HG02610 (cell line): ENCODE measurements around the gene SEC31A.
A peak's percentile ranks its signal among the peaks of the same experiment; 100 is the strongest.

Experiments
- ATAC-seq: cut with Tn5 transposase; IDR thresholded peaks from one replicate; pipeline ENCODE4 v1.9.1; 2021; ENCODE audit warnings: mild to moderate bottlenecking, moderate library complexity; ENCODE audit not compliant: unreplicated experiment

SEC31A gene

DNA sequence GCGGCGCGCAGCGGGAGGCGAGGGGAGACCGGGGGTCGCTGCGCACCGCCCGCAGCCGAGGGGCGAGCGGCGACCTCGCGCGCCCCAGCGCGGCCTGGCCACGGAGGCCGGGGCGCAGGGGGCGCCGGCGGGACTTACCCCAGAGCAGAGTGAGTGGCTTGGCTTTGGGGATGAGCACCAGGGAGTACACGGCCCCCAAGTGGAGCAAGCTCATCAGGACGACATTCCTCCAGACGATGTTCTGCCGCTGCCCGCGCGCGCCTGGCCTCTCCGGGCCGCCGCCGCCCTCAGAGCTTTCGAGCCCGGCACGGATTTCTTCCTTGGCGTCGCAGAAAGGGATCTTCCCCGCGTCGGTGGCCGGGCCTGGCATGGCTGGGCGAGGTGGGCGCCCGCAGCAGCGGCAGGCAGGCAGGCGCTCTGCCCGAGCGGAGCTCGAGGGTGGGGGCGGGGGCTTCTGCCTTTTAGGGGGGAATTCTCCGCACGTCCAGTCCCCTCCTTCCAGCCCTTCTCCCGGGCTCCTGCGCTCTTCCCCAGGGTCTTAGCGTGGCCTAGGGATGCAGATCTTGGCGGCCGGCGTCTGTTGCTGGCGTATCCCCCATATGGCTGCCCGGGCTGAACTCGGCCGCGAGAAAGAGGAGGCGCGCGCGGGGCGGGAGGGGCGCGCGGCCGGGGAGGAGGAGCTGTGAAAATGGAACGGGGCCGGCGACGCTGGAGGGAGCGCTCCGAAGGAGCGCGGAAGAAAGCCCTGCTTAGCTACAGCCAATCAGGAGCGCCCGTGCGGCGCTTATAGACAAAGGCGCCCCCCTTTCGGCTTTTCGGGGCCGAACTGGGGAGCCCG, 92.6 kb downstream of the SEC31A start, which contains the start of gene SCD5:
TSS of gene SCD5 (minus strand) at position 629 of the 838 bp plus-strand sequence. CDS start at position 370, 259 bp downstream.
- peak; percentile 91 for ATAC-seq

DNA sequence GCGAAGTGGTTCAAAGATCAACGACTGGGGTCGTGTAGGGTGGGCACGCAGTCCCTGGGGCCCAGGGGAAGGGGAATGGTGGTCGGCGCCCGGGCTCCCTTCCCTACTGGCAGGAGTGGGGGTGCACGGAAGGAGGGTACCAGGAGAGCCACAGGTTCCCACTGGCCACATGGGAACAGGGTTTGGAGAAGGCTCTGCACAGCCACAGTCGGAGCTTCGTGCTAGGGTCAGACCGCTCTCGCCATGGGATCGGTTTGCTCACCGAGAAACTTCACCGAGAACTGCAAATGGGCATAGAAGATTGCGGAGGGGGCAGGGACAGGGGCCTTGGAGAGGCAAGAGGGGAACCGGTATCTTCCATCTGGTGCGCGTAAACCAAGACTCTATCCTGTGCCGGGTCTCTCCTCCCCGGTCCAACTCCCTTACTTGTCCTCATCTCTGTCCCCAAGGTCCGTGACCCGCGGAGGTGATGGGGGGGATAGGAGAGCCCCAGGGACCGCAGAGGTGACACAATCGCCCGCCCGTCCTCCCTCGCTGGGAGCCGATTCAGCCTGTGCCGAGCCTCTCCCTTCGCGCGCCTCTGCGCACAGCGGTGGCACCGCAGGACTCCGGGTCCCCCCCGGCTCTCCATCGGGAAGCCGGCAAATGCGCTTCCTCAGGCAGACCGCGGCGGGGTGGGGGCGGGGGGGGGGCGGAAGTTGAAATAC, 93.4 kb downstream of the SEC31A start:
- ATAC-seq = no peak

DNA sequence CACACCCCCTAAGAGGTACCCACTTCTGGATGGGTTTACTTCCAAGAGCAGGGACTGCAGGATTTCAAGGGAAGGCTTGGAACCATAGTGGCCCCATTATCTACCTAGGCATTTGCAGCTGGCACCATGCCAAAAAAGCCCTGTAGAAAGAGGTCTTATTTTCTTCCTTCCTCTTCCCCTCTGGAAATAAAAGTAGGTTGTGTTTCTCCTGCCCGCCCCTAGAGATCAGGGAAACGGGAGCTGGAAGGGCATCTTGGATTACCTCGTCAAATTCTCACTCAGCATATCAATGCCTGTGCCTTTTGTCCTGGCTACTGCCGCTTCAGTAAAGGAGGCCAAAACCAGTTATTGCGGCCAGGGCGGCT, 93.9 kb downstream of the SEC31A start:
- ATAC-seq = no peak

DNA sequence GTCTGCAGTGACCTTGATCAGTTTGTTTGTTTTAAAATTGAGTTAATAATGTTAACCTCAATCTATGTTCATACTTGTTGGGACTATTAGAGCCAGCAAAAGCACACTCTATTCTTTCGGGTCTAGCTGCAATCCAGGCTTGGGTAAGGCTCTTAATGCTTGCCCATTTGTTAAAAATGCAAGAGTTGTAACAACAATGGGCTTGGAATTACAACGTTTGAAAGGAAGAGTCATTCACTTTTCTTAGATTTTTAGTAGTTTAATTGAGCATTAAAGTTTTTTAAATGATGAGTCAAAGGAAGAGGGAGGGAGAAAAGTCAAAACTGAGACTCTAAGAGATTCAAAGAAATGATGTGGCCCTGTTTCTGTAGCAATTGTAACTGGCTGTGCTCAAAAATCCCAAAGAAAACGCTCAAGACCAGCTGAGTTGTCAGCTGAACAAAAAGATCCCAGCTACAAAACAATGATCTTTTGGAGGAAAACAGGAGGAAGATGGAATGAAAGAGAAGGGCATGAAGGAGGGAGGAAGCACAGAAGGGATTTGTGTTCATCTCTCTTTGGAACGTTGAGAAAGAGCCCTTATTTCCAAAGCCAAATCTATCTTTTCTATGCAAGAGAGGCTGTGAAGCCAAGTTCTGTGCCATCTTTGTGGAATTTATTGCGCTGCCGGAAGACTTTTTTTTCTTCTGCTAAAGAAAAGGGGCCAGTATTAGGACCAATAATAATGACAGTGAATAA, 97.9 kb downstream of the SEC31A start:
- no peak for ATAC-seq

DNA sequence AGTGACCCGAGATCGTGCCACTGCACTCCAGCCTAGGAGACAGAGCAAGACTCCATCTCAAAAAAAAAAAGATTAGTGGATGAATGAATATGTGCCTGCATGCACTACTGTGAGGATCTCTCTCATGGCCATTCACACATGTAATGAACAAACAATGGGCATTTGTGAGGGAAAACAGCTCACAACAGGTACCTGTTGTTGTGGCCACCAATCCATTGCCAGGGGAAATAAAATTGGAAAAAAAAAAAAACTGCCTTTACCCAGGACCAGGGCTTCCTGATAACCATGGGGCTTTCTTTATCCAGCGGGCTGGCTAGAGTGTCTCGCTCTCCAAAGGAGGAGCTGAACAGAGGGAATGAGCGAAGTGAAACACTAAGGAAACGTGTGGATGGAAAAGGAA, 99.8 kb downstream of the SEC31A start:
- no peak for ATAC-seq

DNA sequence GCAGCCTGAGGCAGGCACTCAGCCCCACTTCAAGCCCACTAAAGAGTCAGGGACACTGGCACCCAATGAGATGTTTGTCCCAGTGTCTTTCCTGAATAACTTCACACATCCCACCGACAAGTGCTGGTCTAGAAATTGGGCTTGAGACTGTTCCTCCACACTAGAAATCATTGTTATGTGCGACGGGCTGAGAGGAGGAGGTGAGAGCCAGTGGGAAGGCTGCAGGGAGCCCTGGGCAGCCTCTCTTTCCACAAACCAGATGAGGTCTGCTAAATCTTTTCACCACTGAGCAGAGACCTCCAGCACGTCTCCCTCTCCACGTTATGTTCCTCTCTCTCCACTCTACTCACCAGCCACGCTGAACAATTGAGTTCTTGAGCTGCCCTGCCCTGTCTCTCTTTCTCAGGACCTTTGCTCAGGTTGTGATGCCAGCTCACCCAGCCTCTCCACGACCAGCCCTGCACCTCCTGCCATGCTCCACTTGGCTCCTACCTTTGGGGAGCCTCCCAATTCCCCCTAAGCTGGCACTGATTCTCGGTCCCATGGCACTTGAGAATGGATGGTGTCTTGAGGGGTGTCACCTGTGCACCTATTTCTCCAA, 100.8 kb downstream of the SEC31A start:
- ATAC-seq = no peak

DNA sequence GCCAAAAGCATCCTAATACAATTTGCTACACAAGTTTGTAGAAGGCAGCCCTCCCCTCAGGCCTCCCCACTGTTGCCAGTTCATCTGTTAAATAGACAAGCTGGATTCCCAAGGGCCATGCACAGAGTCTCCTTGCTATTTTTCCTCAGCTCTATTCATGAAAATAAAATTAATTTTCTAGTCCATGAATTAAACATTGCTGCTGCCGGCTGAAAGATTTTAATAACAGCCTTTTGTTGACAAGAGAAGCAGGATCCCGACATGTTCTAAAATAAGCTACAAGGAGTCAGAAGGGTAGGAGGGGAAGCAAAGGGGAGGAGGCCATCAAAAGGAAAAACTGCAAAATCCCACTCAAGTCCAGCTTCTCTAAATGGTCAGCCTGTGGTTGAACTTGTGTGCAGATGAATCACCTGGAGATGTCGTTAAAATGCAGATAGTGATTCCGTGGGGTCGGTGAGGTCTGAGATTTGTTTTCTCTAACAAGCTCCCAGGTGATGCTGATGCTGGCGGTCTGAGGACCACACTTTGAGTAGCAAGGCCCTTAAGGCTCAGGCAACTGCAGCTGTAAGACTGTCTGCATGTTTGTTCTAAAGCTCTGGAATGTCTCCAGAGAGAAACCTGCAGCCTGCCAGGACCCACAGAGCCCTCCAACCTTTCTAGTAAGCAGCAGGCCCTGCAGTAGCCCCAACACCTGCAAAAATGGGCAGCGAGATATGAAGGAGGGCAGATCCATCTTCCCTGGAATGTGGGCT, 101.8 kb downstream of the SEC31A start:
- ATAC-seq = no peak

DNA sequence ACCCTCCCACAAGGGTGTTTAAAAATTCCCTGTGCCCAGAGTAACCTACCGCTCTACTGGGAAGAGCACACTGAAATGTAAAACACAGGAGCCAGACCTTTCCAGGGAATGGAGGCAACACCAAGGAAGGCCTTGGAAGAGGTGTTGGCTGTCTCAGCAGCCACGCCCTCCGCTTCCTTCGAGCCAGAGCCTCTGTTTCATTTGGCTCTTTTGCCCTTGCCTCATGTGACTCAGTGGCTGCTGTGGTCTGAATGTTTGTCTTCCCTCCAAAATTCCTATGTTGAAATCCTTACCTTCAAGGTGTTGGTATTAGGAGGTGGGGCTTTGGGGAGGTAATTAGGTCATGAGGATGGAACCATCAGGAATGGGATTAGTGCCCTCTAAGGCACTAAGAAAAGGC, 103.6 kb downstream of the SEC31A start:
- ATAC-seq = no peak

DNA sequence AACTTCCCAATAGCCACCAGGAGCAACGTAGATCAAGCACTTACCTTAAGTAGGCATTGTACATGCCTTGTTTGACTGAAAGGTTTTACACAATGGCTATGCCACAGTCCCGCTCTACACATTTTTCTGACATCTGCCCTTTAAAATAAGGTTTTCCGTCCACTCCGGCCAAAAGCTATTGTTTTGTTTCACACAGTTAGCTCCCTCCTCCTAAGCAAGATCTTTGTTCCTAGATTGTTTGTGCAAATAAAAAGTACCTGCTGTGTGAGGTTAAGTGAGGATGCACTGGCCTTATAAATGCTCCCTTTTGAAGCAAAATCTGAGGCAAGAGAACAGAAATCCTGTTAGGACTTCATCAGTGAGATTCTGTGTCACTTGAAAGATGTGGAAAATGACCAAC, 104.1 kb downstream of the SEC31A start:
- ATAC-seq = no peak

DNA sequence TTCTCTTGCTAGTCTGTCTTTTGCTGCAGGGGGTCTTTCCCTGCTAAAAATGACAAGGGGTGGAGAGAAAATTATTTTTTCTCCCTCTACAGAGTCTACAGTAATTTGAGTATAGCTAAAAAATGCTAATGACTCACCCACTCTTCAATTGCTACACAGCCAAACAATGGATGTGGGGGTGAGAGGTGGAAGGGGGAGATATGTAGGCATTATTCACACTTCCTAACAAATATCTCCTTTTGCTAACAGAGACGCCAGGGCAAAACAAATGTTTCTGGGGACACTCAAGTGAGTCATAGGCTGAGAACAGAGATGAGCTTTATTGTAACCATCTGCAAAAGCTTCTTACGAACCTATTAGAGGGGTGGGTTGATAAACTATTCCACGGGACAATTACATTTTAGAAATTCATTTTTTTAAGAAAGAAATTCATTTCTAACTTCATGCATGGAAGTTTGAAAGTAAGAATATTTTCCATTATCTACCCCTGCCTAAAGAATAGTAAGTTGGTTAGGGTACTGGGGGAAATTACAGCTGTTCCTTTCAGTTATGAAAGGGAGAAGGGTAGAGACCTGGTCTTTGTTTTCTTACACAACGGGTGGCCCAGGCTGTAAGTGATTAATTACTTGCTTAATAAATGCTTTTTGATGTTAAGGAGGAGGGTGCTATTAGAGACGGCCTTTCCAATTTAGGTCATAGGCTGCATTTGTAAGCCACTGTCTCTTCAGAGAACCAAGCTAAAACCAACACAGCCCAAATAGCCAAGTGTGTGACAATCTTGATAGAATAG, 105.1 kb downstream of the SEC31A start:
- no peak for ATAC-seq

DNA sequence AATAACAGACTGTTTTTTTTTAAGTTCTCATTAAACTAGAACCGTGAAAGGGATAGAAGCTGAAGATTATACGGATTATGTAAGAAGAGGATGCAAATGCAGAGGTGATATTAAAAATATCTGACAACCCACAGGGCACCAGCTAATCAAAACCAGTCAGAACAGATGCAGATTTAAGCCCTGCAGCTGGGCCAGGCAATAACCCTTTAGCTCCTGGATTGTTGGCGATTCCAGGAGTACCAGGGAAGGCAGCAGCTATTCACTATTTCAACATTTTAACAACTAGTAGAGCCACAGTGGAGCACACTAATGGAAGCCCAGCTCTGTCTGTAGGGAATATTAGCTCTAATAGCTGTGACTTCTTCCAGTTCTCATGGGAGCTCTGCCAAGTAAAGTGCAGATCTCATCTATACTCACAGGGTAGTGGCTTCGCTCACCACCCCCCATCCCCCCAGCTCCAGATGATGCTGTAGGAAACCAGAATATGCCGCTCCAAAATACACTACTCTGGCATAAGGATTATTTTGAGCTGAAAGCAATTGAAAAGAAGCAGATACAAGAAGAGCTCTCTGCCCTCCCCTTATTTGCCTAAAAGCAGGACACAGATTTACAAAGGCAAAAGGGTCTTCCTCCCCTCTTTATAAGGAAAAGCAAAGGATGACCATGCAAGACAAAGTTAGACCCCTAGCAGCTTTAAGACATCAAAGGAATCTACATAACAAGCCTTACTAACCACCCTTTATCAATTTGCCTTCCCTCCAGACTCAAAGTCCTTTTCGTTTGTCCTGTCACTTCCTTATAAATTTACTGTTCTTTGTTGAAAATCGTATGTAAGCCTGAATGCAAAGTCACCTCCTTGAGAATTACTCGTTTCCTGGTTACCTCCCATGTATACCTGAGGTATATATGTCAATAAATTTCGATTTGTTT, 106.0 kb downstream of the SEC31A start:
- no peak for ATAC-seq

DNA sequence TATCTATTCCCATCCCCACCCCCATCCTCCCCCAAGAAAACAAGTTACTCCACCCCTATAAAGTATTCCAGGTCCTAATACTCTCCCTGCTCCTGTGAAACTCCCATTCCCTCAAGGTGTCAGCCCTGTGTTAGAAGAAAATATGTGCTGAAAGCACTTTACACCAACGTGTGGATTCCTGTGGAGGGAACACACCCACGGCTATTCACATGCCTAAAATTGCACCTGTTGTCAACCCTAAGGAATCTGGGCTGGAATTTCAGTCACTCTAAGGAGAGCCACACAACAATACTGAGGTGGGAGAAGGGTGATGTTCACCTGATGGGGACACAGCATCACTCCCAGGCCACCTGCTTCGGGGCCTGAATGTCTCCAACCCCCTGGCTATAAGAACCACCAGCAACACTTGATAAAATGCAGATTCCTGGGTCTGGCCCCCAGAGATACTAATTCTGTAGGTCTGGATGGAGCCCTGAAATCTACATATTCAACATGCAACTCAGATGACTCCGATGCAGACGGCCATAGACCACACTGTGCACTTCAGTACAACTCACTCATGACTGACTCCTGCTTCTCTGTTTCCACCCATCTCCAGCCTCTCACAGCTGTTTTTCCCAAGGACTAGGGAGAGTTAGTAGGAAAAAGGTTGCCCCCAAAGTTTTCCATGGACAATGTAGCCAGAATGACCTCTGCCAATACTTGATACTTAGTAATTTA, 108.2 kb downstream of the SEC31A start:
- no peak for ATAC-seq

DNA sequence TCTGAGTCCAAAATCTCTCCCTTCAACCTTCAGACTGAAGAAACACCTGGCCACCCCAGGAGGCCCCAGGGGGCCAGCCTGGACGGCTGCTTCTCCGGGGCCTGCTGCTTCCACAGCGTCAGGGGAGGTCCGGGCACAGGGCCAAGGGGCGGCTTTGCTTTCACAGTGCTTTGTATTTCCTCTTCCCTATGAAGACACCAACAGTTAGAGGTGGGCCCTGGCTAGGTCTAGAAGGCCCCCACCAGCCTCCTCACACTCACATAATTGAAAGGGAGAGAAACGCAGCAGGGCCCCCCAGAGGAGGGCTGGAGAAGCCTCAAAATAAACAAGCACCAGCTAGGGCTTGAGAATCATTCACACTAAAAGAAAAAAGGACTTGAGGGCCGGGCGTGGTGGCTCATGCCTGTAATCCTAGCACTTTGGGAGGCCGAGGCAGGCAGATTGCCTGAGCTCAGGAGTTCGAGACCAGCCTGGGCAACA, 110.2 kb downstream of the SEC31A start:
- ATAC-seq = peak; percentile 63

DNA sequence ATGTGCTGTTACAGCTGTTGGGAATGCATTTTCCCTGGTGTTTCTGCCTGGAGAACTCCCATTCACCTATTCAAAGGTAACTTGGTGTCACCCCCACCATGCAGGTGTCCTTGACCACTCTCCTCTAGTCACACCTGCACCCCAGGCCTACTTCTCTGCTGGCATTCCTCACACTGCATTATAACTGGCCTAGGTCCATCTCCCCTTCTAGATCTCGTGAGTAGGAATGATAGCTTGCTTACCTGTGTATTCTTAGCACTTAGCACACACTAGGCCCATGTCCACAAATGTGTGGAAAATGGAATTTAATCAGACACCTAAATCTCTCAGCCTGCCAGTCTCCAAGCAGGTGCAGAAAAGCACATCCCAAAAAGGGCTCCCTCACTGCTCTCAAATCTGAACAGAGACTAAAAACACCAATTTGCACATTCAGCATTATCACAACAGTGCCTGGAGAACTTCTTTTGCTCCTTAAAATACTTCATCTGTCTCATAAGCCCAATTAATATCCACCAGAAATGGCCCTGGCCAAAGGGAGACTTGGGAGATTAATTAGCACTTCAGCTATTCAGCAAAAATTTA, 110.7 kb downstream of the SEC31A start:
- ATAC-seq = no peak

DNA sequence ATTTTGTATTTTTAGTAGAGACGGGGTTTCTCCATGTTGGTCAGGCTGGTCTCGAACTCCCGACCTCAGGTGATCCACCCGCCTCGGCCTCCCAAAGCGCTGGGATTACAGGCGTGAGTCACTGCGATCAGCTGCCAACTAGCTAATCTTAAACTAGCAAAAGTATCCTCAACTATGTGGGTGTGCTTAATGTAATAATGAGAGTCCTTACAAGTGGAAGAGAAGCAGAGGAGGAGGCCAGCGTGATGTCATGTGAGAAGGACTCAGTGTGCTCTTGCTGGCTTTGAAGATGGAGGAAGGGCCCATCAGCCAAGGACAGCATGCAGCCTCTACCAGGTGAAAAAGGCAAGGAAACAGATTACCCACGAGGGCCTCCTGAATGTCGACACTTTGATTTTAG, 111.9 kb downstream of the SEC31A start:
- ATAC-seq = no peak

DNA sequence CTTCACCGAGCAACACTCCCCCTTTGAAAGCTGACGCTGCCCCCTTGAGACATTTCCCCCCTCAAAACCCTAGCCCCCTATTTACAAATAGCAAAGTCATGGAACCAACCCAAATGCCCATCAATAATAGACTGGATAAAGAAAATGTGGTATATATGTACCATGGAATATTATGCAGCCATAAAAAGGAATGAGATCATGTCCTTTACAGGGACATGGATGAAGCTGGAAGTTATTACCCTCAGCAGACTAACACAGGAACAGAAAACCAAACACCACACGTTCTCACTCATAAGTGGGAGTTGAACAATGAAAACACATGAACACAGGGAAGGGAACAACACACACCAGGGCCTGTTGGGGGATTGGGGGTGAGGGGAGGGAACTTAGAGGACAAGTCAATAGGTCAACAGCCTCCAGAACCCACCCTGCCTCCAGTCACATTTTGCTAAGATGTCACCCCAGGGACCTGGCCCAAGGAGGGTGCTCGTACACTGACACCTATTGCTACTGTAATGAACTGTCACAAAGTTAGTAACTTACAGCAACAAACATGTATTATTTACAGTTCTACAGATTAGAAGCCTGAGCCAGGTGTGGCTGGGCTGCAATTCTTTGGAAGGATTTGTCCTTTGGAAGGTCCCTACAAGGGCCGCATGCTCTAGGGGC, 113.0 kb downstream of the SEC31A start:
- ATAC-seq = no peak
